HG03521 (cell line): ENCODE measurements around the gene GBX2.

Experiments used
- ATAC-seq: cut with Tn5 transposase; IDR thresholded peaks from one replicate; pipeline ENCODE4 v1.9.1; 2021; ENCODE audit warnings: mild to moderate bottlenecking, moderate library complexity; ENCODE audit not compliant: unreplicated experiment

Gene GBX2

GRCh38 chr2:236169741-236170589, 1.8 kb upstream of the GBX2 start:
- ATAC-seq, result no peak

GRCh38 chr2:236169151-236169721, 1.1 kb upstream of the GBX2 start:
- no peak for ATAC-seq

- ATAC-seq, result no peak
These were observed 683 bp downstream of the GBX2 start for GRCh38 chr2:236167297-236168109.

GRCh38 chr2:236166796-236167296, 1.3 kb downstream of the GBX2 start:
- no peak for ATAC-seq

GRCh38 chr2:236165842-236166795, 2.1 kb downstream of the GBX2 start:
- no peak for ATAC-seq

- ATAC-seq, result no peak
These were observed 3.0 kb downstream of the GBX2 start for GRCh38 chr2:236164925-236165841.

- ATAC-seq, result no peak
These were observed 3.8 kb downstream of the GBX2 start for GRCh38 chr2:236164201-236164924.

- ATAC-seq, result no peak
These were observed 4.5 kb downstream of the GBX2 start for GRCh38 chr2:236163471-236164200.

- ATAC-seq, result no peak
These were observed 5.2 kb downstream of the GBX2 start for GRCh38 chr2:236162882-236163470.

GRCh38 chr2:236162031-236162845, 5.9 kb downstream of the GBX2 start:
- no peak for ATAC-seq

GRCh38 chr2:236161531-236161930, 6.7 kb downstream of the GBX2 start:
- no peak for ATAC-seq

- no peak for ATAC-seq
These were observed 7.1 kb downstream of the GBX2 start for GRCh38 chr2:236161082-236161462.

- no peak for ATAC-seq
These were observed 7.7 kb downstream of the GBX2 start for GRCh38 chr2:236160366-236161081.

GRCh38 chr2:236159778-236160170, 8.4 kb downstream of the GBX2 start:
- no peak for ATAC-seq

- no peak for ATAC-seq
These were observed 9.0 kb downstream of the GBX2 start for GRCh38 chr2:236158969-236159777.
